Measurements from ENCODE around the gene MATCAP1. TPM values are rescaled to one million over a fixed set of nuclear protein-coding genes. Genes with fewer than 3 reads are reported as not detected.

The MATCAP1 gene
- total and polyA plus RNA-seq, 2 donors (not counting 1 experiment from before 2014, with no cell fraction given) = 6.2 to 8.9 TPM

DNA sequence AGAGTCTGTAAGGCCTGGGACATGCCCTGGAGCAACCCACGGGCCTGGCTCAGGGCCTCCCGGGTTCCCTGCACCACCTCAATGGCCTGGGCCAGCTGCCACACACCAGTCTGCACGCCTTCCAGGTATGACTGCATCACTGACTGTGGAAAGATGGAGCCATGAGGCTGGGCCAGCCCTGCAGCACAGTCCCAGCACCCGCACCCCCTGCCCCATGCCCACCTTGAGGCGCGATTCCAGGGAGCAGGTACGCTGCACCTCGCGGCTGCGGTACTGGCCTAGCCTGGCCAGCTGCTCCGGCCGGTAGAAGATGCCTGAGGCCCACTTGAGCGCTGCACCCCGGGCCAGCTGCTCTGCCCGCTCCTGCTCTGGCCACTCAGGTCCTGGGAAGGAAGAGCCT, 5.0 kb upstream of the MATCAP1 start:
- ChIA-PET POLR2A (no interaction called here), CTCF (no interaction called here)
- H3K4me2 ChIP-seq (replicated peaks; ENCODE audit: low read depth, low read length, poor library complexity, severe bottlenecking) = no peak overlapping the region
- Mint-ChIP-seq H3K4me1 (peaks cover 33% of the 10 kb centered on the region), H3K4me3 (no peak overlapping the region), H3K27me3 (peaks cover 11% of the 10 kb centered on the region), H3K9me3 (ENCODE audit: insufficient read depth) (no peaks in the 10 kb centered on the region), H3K27ac (no peak overlapping the region)
- H3K9ac ChIP-seq (ENCODE audit: low read length) = no peak overlapping the region
- peaks cover 0 to 1% of the 10 kb centered on the region in 2 experiments for H3K36me3 ChIP-seq (replicated peaks in 1 of 2; ENCODE audit: control extremely low read depth in 1 of 2, control insufficient read depth in 1 of 2, extremely low read depth in 1 of 2, insufficient read depth in 2 of 2, low read length in 1 of 2)
- ATAC-seq (ENCODE audit: low read depth) (no peak), DNase-seq (no peak)
- H3K27me3 ChIP-seq (replicated peaks in 1 of 4; ENCODE audit: control extremely low read depth in 1 of 4, control insufficient read depth in 3 of 4, insufficient read depth in 4 of 4, low read length in 3 of 4) = peaks cover 0 to 28% (median 6%) of the 10 kb centered on the region in 4 experiments
- WGBS (ENCODE audit: insufficient coverage) = 92% methylated on average over 15 of the region's 15 CpGs
- H3K4me3 ChIP-seq (ENCODE audit: control extremely low read depth in 1 of 5, extremely low read depth in 1 of 5, insufficient read depth in 1 of 5, low read depth in 2 of 5, low read length in 4 of 5) = no peak overlapping the region
- TF ChIP-seq, protein P1, sequence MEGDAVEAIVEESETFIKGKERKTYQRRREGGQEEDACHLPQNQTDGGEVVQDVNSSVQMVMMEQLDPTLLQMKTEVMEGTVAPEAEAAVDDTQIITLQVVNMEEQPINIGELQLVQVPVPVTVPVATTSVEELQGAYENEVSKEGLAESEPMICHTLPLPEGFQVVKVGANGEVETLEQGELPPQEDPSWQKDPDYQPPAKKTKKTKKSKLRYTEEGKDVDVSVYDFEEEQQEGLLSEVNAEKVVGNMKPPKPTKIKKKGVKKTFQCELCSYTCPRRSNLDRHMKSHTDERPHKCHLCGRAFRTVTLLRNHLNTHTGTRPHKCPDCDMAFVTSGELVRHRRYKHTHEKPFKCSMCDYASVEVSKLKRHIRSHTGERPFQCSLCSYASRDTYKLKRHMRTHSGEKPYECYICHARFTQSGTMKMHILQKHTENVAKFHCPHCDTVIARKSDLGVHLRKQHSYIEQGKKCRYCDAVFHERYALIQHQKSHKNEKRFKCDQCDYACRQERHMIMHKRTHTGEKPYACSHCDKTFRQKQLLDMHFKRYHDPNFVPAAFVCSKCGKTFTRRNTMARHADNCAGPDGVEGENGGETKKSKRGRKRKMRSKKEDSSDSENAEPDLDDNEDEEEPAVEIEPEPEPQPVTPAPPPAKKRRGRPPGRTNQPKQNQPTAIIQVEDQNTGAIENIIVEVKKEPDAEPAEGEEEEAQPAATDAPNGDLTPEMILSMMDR (IDR thresholded peaks at IDR 0.05) = no peak
- no peak for TF ChIP-seq EZH2 (IDR thresholded peaks at IDR 0.05; ENCODE audit: borderline replicate concordance, insufficient read depth, low read depth, low read length, poor library complexity, severe bottlenecking)
- peaks cover 18% of the 10 kb centered on the region for H4K20me1 ChIP-seq (ENCODE audit: control insufficient read depth, insufficient read depth, low read length, poor library complexity, severe bottlenecking)
- H3K79me2 ChIP-seq (ENCODE audit: control insufficient read depth, insufficient read depth, low read length) = peaks cover 26% of the 10 kb centered on the region
- H3K27ac ChIP-seq (ENCODE audit: low read length in 2 of 2) = no peak overlapping the region
- no peak overlapping the region for H2AFZ ChIP-seq (ENCODE audit: insufficient read depth, low read depth, low read length, poor library complexity, severe bottlenecking)
- intact Hi-C loops (cut with micrococcal nuclease) = no loop called here
- H3K4me1 ChIP-seq (ENCODE audit: control insufficient read depth in 2 of 2, insufficient read depth in 2 of 2, low read length in 2 of 2) = peaks cover 36 to 38% of the 10 kb centered on the region in 2 donors
- peaks cover 0 to 8% (median 0%) of the 10 kb centered on the region in 3 donors for H3K9me3 ChIP-seq (ENCODE audit: control extremely low read depth in 1 of 3, control insufficient read depth in 2 of 3, insufficient read depth in 1 of 3, low read length in 2 of 3)

DNA sequence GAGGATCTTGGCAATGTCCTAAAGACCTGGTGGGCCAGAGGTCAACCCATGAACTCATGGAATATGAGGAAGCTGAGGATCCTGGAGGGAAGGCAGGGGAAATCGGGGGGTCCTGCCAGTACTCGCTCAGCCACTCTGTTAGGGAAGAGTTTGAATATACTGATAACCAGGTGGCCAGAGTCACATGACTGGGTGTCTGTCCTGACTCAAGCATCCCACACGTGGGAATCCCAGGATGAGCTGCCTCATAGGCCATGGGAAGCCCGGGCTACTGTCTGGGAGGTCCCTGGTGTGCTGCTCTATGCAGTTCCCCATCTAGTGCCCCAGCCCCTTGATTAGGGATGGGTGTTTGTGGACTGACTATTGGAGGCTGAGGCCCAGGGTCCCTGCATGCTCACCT, 4.6 kb upstream of the MATCAP1 start:
- H3K27ac ChIP-seq (ENCODE audit: low read length in 2 of 2) = no peak overlapping the region
- no peak overlapping the region for H3K4me3 Mint-ChIP-seq
- H3K27ac Mint-ChIP-seq = no peak overlapping the region
- H3K36me3 ChIP-seq (replicated peaks in 1 of 2; ENCODE audit: control extremely low read depth in 1 of 2, control insufficient read depth in 1 of 2, extremely low read depth in 1 of 2, insufficient read depth in 2 of 2, low read length in 1 of 2) = no peaks in the 10 kb centered on the region
- H3K79me2 ChIP-seq (ENCODE audit: control insufficient read depth, insufficient read depth, low read length) = peaks cover 21% of the 10 kb centered on the region
- TF ChIP-seq, protein P1 (IDR thresholded peaks at IDR 0.05) = no peak
- no peak for TF ChIP-seq EZH2 (IDR thresholded peaks at IDR 0.05; ENCODE audit: borderline replicate concordance, insufficient read depth, low read depth, low read length, poor library complexity, severe bottlenecking)
- H3K9ac ChIP-seq (ENCODE audit: low read length) = no peak overlapping the region
- H3K27me3 Mint-ChIP-seq = peaks cover 11% of the 10 kb centered on the region
- peaks cover 0 to 8% (median 0%) of the 10 kb centered on the region in 3 donors for H3K9me3 ChIP-seq (ENCODE audit: control extremely low read depth in 1 of 3, control insufficient read depth in 2 of 3, insufficient read depth in 1 of 3, low read length in 2 of 3)
- H3K4me2 ChIP-seq (replicated peaks; ENCODE audit: low read depth, low read length, poor library complexity, severe bottlenecking) = no peak overlapping the region
- intact Hi-C loops (cut with micrococcal nuclease) = no loop called here
- H3K4me1 Mint-ChIP-seq = peaks cover 28% of the 10 kb centered on the region
- ATAC-seq (ENCODE audit: low read depth) (no peak), DNase-seq (no peak)
- H3K27me3 ChIP-seq (replicated peaks in 1 of 4; ENCODE audit: control extremely low read depth in 1 of 4, control insufficient read depth in 3 of 4, insufficient read depth in 4 of 4, low read length in 3 of 4) = peaks cover 0 to 28% (median 6%) of the 10 kb centered on the region in 4 experiments
- POLR2A ChIA-PET = no interaction called here
- H3K4me3 ChIP-seq (ENCODE audit: control extremely low read depth in 1 of 5, extremely low read depth in 1 of 5, insufficient read depth in 1 of 5, low read depth in 2 of 5, low read length in 4 of 5) = no peak overlapping the region
- peaks cover 32 to 34% of the 10 kb centered on the region in 2 donors for H3K4me1 ChIP-seq (ENCODE audit: control insufficient read depth in 2 of 2, insufficient read depth in 2 of 2, low read length in 2 of 2)
- H2AFZ ChIP-seq (ENCODE audit: insufficient read depth, low read depth, low read length, poor library complexity, severe bottlenecking) = no peak overlapping the region
- peaks cover 13% of the 10 kb centered on the region for H4K20me1 ChIP-seq (ENCODE audit: control insufficient read depth, insufficient read depth, low read length, poor library complexity, severe bottlenecking)
- no peaks in the 10 kb centered on the region for H3K9me3 Mint-ChIP-seq (ENCODE audit: insufficient read depth)
- CTCF ChIA-PET = no interaction called here
- WGBS (ENCODE audit: insufficient coverage) = 71% methylated on average over 3 of the region's 4 CpGs

Measured in B cell (primary cell).